ENCODE results near the gene TCF23.

- TF ChIP-seq USF1 (CRISPR knock-in tag; IDR thresholded peaks at IDR 0.05) (no peak), CTCF (IDR thresholded peaks at IDR 0.05) (no peak), TCF7 (CRISPR knock-in tag; IDR thresholded peaks at IDR 0.05; ENCODE audit: low read depth) (no peak), FOXJ3 (CRISPR knock-in tag; IDR thresholded peaks at IDR 0.05; ENCODE audit: borderline replicate concordance) (no peak)
Measured at GRCh38 chr2:27137322-27137935, 11.4 kb upstream of the TCF23 start.
